ENCODE results near the gene KLF15. TPM values are rescaled to one million over a fixed set of nuclear protein-coding genes. Genes with fewer than 3 reads are reported as not detected.

Gene KLF15
- total and polyA plus RNA-seq, 2 of the 8 experiments (the other 6 are each of a cell fraction or from before 2014, with no cell fraction given) = 15.7 to 19.5 TPM

GRCh38 chr3:126340943-126341754, 16.1 kb downstream of the KLF15 start:
- Histone ChIP-seq H3K79me1 (ENCODE audit: low read depth, low read length) (no peaks in the 10 kb centered on the region; the same call in 1 of the 2 replicates), H2AK5ac (ENCODE audit: low read depth, low read length) (no peak overlapping the region), H4K5ac (ENCODE audit: insufficient read length, low read depth, low read length) (no peak overlapping the region), H2BK15ac (ENCODE audit: low read length) (no peak overlapping the region), H3K4me1 (replicated peaks in 1 of 4; ENCODE audit: control insufficient read depth in 3 of 4, insufficient read depth in 4 of 4, low read length in 3 of 4) (peaks cover 0 to 5% (median 3%) of the 10 kb centered on the region in 4 experiments; a peak in 4 of 7 replicates), H3K4ac (replicated peaks; ENCODE audit: insufficient read length, low read depth, low read length) (no peak overlapping the region), H4K8ac (ENCODE audit: extremely low read depth, insufficient read depth, low read length) (0 out of 2 replicates have a peak overlapping the region, but pooled peaks have one; percentile 3), H3K23me2 (ENCODE audit: low read depth, low read length) (no peaks in the 10 kb centered on the region), H3K9ac (replicated peaks in 1 of 4; ENCODE audit: extremely low read depth in 1 of 4, low read depth in 3 of 4, low read length in 3 of 4) (no peak overlapping the region), H3K56ac (replicated peaks; ENCODE audit: insufficient read length, low read depth, low read length) (no peak overlapping the region), H3K36me3 (ENCODE audit: control insufficient read depth in 2 of 4, insufficient read depth in 4 of 4, low read length in 3 of 4) (no peaks in the 10 kb centered on the region), H2BK120ac (replicated peaks; ENCODE audit: low read depth, low read length) (no peak overlapping the region), H3K18ac (ENCODE audit: extremely low read depth, low read length) (no peak overlapping the region), H3K4me2 (ENCODE audit: insufficient read depth in 1 of 2, low read depth in 2 of 2, low read length in 2 of 2) (no peak overlapping the region), H3K27ac (ENCODE audit: low read depth, low read length) (no peak overlapping the region), H3K23ac (ENCODE audit: insufficient read length) (no peak overlapping the region), H4K91ac (replicated peaks; ENCODE audit: insufficient read length, low read length) (no peak overlapping the region), H2BK5ac (ENCODE audit: low read depth, low read length) (0 out of 2 replicates have a peak overlapping the region, but pooled peaks have one; percentile 66), H2BK12ac (ENCODE audit: low read depth, low read length) (no peak overlapping the region), H3K4me3 (ENCODE audit: extremely low read depth in 1 of 4, insufficient read depth in 2 of 4, low read depth in 3 of 4, low read length in 4 of 4) (no peak overlapping the region), H2BK20ac (ENCODE audit: low read length) (no peak overlapping the region), H3K79me2 (ENCODE audit: control insufficient read depth in 1 of 2, insufficient read depth in 2 of 2, low read length in 2 of 2) (no peaks in the 10 kb centered on the region), H3K9me3 (ENCODE audit: insufficient read depth in 2 of 2, low read depth in 1 of 2, low read length in 1 of 2) (no peaks in the 10 kb centered on the region), H3K14ac (ENCODE audit: insufficient read length) (no peak overlapping the region), H2AFZ (ENCODE audit: low read length) (no peak overlapping the region), H4K20me1 (replicated peaks in 1 of 2; ENCODE audit: control insufficient read depth in 1 of 2, insufficient read depth in 2 of 2, low read length in 2 of 2) (peaks cover 0 to 5% of the 10 kb centered on the region in 2 experiments), H3K27me3 (replicated peaks in 1 of 4; ENCODE audit: control insufficient read depth in 3 of 4, extremely low read depth in 1 of 4, insufficient read depth in 3 of 4, low read length in 3 of 4) (no peaks in the 10 kb centered on the region)
- 89% methylated on average over 19 of the region's 19 CpGs; no CpG with 5 or more reads in 1 of the 2 experiments for WGBS, 2 experiments (ENCODE audit: extremely low coverage in 1 of 2, insufficient coverage in 1 of 2, insufficient read length in 1 of 2, insufficient replicate concordance in 2 of 2, low coverage in 1 of 2, low lambda C conversion rate in 2 of 2, missing lambda C conversion rate in 1 of 2)
- CTCF ChIA-PET (ENCODE audit: partially characterized antibody) = interaction anchor here (1.3 to 1.6 kb wide), 5 partner anchors 8 to 208 kb away, joined by 3 to 5 read pairs (median 4); no protein-coding TSS in a partner anchor
- FAIRE-seq = no peak
- TF ChIP-seq JUN (IDR thresholded peaks at IDR 0.05; ENCODE audit: low read depth, low read length) (no peak), TBP (IDR thresholded peaks at IDR 0.05; ENCODE audit: low read depth, low read length) (no peak)
- POLR2A ChIA-PET (ENCODE audit: partially characterized antibody) = interaction anchor here (1.2 to 1.6 kb wide), 3 partner anchors 54 to 73 kb away, joined by 3 to 4 read pairs (median 3); partner anchors contain the start of gene CFAP100
- peak in 1 of 2 experiments; percentile 39 for DNase-seq (ENCODE audit: low read depth in 1 of 2, low spot score in 2 of 2)

All from H1 (cell line).